GM10847 (cell line): Measurements from ENCODE around the gene CCNI2.

Experiments used
- POLR2A ChIP-seq: IDR thresholded peaks from 2 replicates; pipeline ENCODE4 v1.6.1; 2011; ENCODE audit not compliant: insufficient read length; ENCODE audit errors: extremely low read depth

CCNI2 gene

GRCh38 chr5:132759114-132760048 is 12.2 kb downstream of the CCNI2 start:
- no peak for TF ChIP-seq POLR2A

GRCh38 chr5:132760049-132760420 is 12.8 kb downstream of the CCNI2 start:
- TF ChIP-seq POLR2A: no peak

GRCh38 chr5:132760601-132761317 is 13.5 kb downstream of the CCNI2 start:
- no peak for TF ChIP-seq POLR2A

GRCh38 chr5:132761321-132762240 is 14.4 kb downstream of the CCNI2 start:
- no peak for TF ChIP-seq POLR2A

- no peak for TF ChIP-seq POLR2A
Measured at GRCh38 chr5:132762246-132763000, 15.2 kb downstream of the CCNI2 start.

GRCh38 chr5:132763181-132764036 is 16.2 kb downstream of the CCNI2 start:
- no peak for TF ChIP-seq POLR2A

GRCh38 chr5:132764051-132764450 is 16.8 kb downstream of the CCNI2 start:
- no peak for TF ChIP-seq POLR2A

- TF ChIP-seq POLR2A: no peak
Measured at GRCh38 chr5:132764671-132765238, 17.5 kb downstream of the CCNI2 start.

GRCh38 chr5:132765311-132766019 is 18.2 kb downstream of the CCNI2 start:
- TF ChIP-seq POLR2A: no peak

- no peak for TF ChIP-seq POLR2A
Measured at GRCh38 chr5:132766020-132766805, 19.0 kb downstream of the CCNI2 start.

GRCh38 chr5:132766806-132767055 is 19.5 kb downstream of the CCNI2 start:
- TF ChIP-seq POLR2A: no peak

- TF ChIP-seq POLR2A: no peak
Measured at GRCh38 chr5:132767150-132767549, 19.9 kb downstream of the CCNI2 start.

- no peak for TF ChIP-seq POLR2A
Measured at GRCh38 chr5:132768485-132768868, 21.3 kb downstream of the CCNI2 start.
